ENCODE measurements around the gene MAGEA4. TPM values are rescaled to one million over a fixed set of nuclear protein-coding genes. Genes with fewer than 3 reads are reported as not detected.

The MAGEA4 gene
- total and polyA plus RNA-seq, 2 donors (not counting 1 experiment from before 2014, with no cell fraction given) = not detected

- peaks cover 4% of the 10 kb centered on the region for H3K9me3 Mint-ChIP-seq (ENCODE audit: insufficient read depth)
- Histone ChIP-seq H3K36me3 (replicated peaks in 1 of 2; ENCODE audit: control extremely low read depth in 1 of 2, control insufficient read depth in 1 of 2, extremely low read depth in 1 of 2, insufficient read depth in 2 of 2, low read length in 1 of 2) (no peaks in the 10 kb centered on the region), H3K4me3 (ENCODE audit: control extremely low read depth in 1 of 5, extremely low read depth in 1 of 5, insufficient read depth in 1 of 5, low read depth in 2 of 5, low read length in 4 of 5) (no peak overlapping the region), H2AFZ (ENCODE audit: insufficient read depth, low read depth, low read length, poor library complexity, severe bottlenecking) (no peak overlapping the region), H3K9ac (ENCODE audit: low read length) (no peak overlapping the region), H3K4me1 (ENCODE audit: control insufficient read depth in 2 of 2, insufficient read depth in 2 of 2, low read length in 2 of 2) (no peaks in the 10 kb centered on the region), H3K27me3 (replicated peaks in 1 of 4; ENCODE audit: control extremely low read depth in 1 of 4, control insufficient read depth in 3 of 4, insufficient read depth in 4 of 4, low read length in 3 of 4) (no peaks in the 10 kb centered on the region), H3K9me3 (ENCODE audit: control extremely low read depth in 1 of 3, control insufficient read depth in 2 of 3, insufficient read depth in 1 of 3, low read length in 2 of 3) (no peaks in the 10 kb centered on the region), H3K4me2 (replicated peaks; ENCODE audit: low read depth, low read length, poor library complexity, severe bottlenecking) (no peak overlapping the region), H4K20me1 (ENCODE audit: control insufficient read depth, insufficient read depth, low read length, poor library complexity, severe bottlenecking) (no peaks in the 10 kb centered on the region), H3K27ac (ENCODE audit: low read length in 2 of 2) (no peak overlapping the region), H3K79me2 (ENCODE audit: control insufficient read depth, insufficient read depth, low read length) (no peaks in the 10 kb centered on the region)
- H3K4me3 Mint-ChIP-seq = no peak overlapping the region
- DNase-seq (no peak), ATAC-seq (ENCODE audit: low read depth) (no peak)
- no peak overlapping the region for H3K27ac Mint-ChIP-seq
- no peak for TF ChIP-seq CTCF (IDR thresholded peaks at IDR 0.05)
- TF ChIP-seq EZH2 (IDR thresholded peaks at IDR 0.05; ENCODE audit: borderline replicate concordance, insufficient read depth, low read depth, low read length, poor library complexity, severe bottlenecking) = no peak
- H3K4me1 Mint-ChIP-seq = no peaks in the 10 kb centered on the region
- POLR2A ChIA-PET = no interaction called here
- CTCF ChIA-PET = no interaction called here
- H3K27me3 Mint-ChIP-seq = peaks cover 10% of the 10 kb centered on the region
- intact Hi-C loops (cut with micrococcal nuclease) = no loop called here
- no CpG with 5 or more reads among the region's 7 CpGs for WGBS (ENCODE audit: insufficient coverage)
These were observed 57.3 kb downstream of the MAGEA4 start for GRCh38 chrX:151970027-151970426.

GRCh38 chrX:151970661-151971060, 58.0 kb downstream of the MAGEA4 start:
- Histone ChIP-seq H3K4me2 (replicated peaks; ENCODE audit: low read depth, low read length, poor library complexity, severe bottlenecking) (no peak overlapping the region), H3K27ac (ENCODE audit: low read length in 2 of 2) (no peak overlapping the region), H3K36me3 (replicated peaks in 1 of 2; ENCODE audit: control extremely low read depth in 1 of 2, control insufficient read depth in 1 of 2, extremely low read depth in 1 of 2, insufficient read depth in 2 of 2, low read length in 1 of 2) (no peaks in the 10 kb centered on the region), H3K9ac (ENCODE audit: low read length) (no peak overlapping the region), H3K4me3 (ENCODE audit: control extremely low read depth in 1 of 5, extremely low read depth in 1 of 5, insufficient read depth in 1 of 5, low read depth in 2 of 5, low read length in 4 of 5) (no peak overlapping the region), H3K27me3 (replicated peaks in 1 of 4; ENCODE audit: control extremely low read depth in 1 of 4, control insufficient read depth in 3 of 4, insufficient read depth in 4 of 4, low read length in 3 of 4) (no peaks in the 10 kb centered on the region), H3K9me3 (ENCODE audit: control extremely low read depth in 1 of 3, control insufficient read depth in 2 of 3, insufficient read depth in 1 of 3, low read length in 2 of 3) (no peaks in the 10 kb centered on the region), H3K4me1 (ENCODE audit: control insufficient read depth in 2 of 2, insufficient read depth in 2 of 2, low read length in 2 of 2) (no peaks in the 10 kb centered on the region), H4K20me1 (ENCODE audit: control insufficient read depth, insufficient read depth, low read length, poor library complexity, severe bottlenecking) (no peaks in the 10 kb centered on the region), H3K79me2 (ENCODE audit: control insufficient read depth, insufficient read depth, low read length) (no peaks in the 10 kb centered on the region), H2AFZ (ENCODE audit: insufficient read depth, low read depth, low read length, poor library complexity, severe bottlenecking) (no peak overlapping the region)
- ATAC-seq (ENCODE audit: low read depth) (no peak), DNase-seq (no peak)
- no peak overlapping the region for H3K27ac Mint-ChIP-seq
- H3K27me3 Mint-ChIP-seq = peaks cover 10% of the 10 kb centered on the region
- peaks cover 4% of the 10 kb centered on the region for H3K9me3 Mint-ChIP-seq (ENCODE audit: insufficient read depth)
- intact Hi-C loops (cut with micrococcal nuclease) = no loop called here
- ChIA-PET POLR2A (no interaction called here), CTCF (no interaction called here)
- no CpG with 5 or more reads among the region's 6 CpGs for WGBS (ENCODE audit: insufficient coverage)
- TF ChIP-seq CTCF (IDR thresholded peaks at IDR 0.05) = no peak
- TF ChIP-seq EZH2 (IDR thresholded peaks at IDR 0.05; ENCODE audit: borderline replicate concordance, insufficient read depth, low read depth, low read length, poor library complexity, severe bottlenecking) = no peak
- H3K4me1 Mint-ChIP-seq = no peaks in the 10 kb centered on the region
- H3K4me3 Mint-ChIP-seq = no peak overlapping the region
